Measurements from ENCODE around the gene LBHD1. TPM values are rescaled to one million over a fixed set of nuclear protein-coding genes. Genes with fewer than 3 reads are reported as not detected.
"Not testable (repeated sequence)": the region's sequence is repeated elsewhere in the genome, so short reads cannot be mapped to it uniquely, and the experiment has no call there.

The LBHD1 gene
- total RNA-seq, 4 donors from 2014 or later, result 7.5 to 16.1 (median 10.1) TPM

GRCh38 chr11:62702246-62702645 is 30.2 kb upstream of the LBHD1 start:
- intact Hi-C loops (cut with DNase I; ENCODE audit: low total_unique reads), result no loop called here
- 80 to 85% methylated on average over 1 to 11 of the region's 11 CpGs for WGBS, 2 donors (ENCODE audit: low coverage in 1 of 2)
- no peaks in the 10 kb centered on the region for H3K9me3 ChIP-seq
- H3K27me3 ChIP-seq, result no peaks in the 10 kb centered on the region
- TF ChIP-seq EP300 (IDR thresholded peaks at IDR 0.05; ENCODE audit: low read depth), result no peak
- TF ChIP-seq POLR2AphosphoS5 (IDR thresholded peaks at IDR 0.05), result no peak
- no peak for TF ChIP-seq CTCF (IDR thresholded peaks at IDR 0.05)
- TF ChIP-seq POLR2A (IDR thresholded peaks at IDR 0.05), result no peak
- peaks cover 16 to 22% (median 19%) of the 10 kb centered on the region in 4 donors for H3K4me1 ChIP-seq
- in situ Hi-C loops (cut with MboI; ENCODE audit: low pct_ligation_motif_present in 1 of 4, low pct_unique_long_range_greater_than_20kb in 1 of 4, low sequenced_read_pairs in 3 of 4), result no loop called here
- H3K27ac ChIP-seq, result no peak overlapping the region
- no peaks in the 10 kb centered on the region for H3K36me3 ChIP-seq
- no peak overlapping the region for H3K4me3 ChIP-seq
- DNase-seq, result no peak

GRCh38 chr11:62694455-62695167 is 22.5 kb upstream of the LBHD1 start:
- 48 to 50% methylated on average over 2 to 14 of the region's 14 CpGs for WGBS, 2 donors (ENCODE audit: low coverage in 1 of 2)
- in situ Hi-C loops (cut with MboI; ENCODE audit: low pct_ligation_motif_present in 1 of 4, low pct_unique_long_range_greater_than_20kb in 1 of 4, low sequenced_read_pairs in 3 of 4), result loop anchor here in 3 of 4 donors (10.0 to 25.0 kb wide), 4 partner anchors 100 to 307 kb away; partner anchors contain the start of genes SCGB1A1 (in 1 of the 3) and TUT1 (in 1 of the 3)

GRCh38 chr11:62693624-62694023 is 21.6 kb upstream of the LBHD1 start:
- H3K4me1 ChIP-seq; DNase-seq; H3K27ac ChIP-seq; H3K9me3 ChIP-seq; H3K4me3 ChIP-seq; H3K27me3 ChIP-seq; intact Hi-C loops (cut with DNase I; ENCODE audit: low total_unique reads): not testable (repeated sequence)
- in situ Hi-C loops (cut with MboI; ENCODE audit: low pct_ligation_motif_present in 1 of 4, low pct_unique_long_range_greater_than_20kb in 1 of 4, low sequenced_read_pairs in 3 of 4), result loop anchor here in 3 of 4 donors (10.0 to 25.0 kb wide), 4 partner anchors 99 to 306 kb away; partner anchors contain the start of genes SCGB1A1 (in 1 of the 3) and TUT1 (in 1 of the 3)
- 73 to 86% methylated on average over 4 of the region's 4 CpGs for WGBS, 2 donors (ENCODE audit: low coverage in 1 of 2)
- peaks cover 0 to 23% (median 9%) of the 10 kb centered on the region in 4 donors for H3K36me3 ChIP-seq

More at GRCh38 chr11:62694455-62695167, 22.5 kb upstream of the LBHD1 start:
- no peaks in the 10 kb centered on the region for H3K9me3 ChIP-seq
- H3K4me1 ChIP-seq, result peaks cover 0 to 7% (median 0%) of the 10 kb centered on the region in 4 donors
- no peak overlapping the region for H3K4me3 ChIP-seq
- H3K36me3 ChIP-seq, result peaks cover 0 to 23% (median 9%) of the 10 kb centered on the region in 4 donors
- no peak overlapping the region for H3K27ac ChIP-seq
- TF ChIP-seq CTCF (IDR thresholded peaks at IDR 0.05) (peak; percentile 64 to 85 (median 83)), EP300 (IDR thresholded peaks at IDR 0.05; ENCODE audit: low read depth) (no peak)
- intact Hi-C loops (cut with DNase I; ENCODE audit: low total_unique reads), result no loop called here
- no peaks in the 10 kb centered on the region for H3K27me3 ChIP-seq
- peak; percentile 85 for DNase-seq

GRCh38 chr11:62689421-62690183 is 17.5 kb upstream of the LBHD1 start, which contains the start of gene LRRN4CL:
Gene LRRN4CL, minus strand, starts transcription at chr11:62689530. Its CDS starts 1,022 bp downstream, at chr11:62688508.
- WGBS, 2 donors (ENCODE audit: low coverage in 1 of 2), result 27 to 50% methylated on average over 2 to 11 of the region's 11 CpGs
- H3K4me1 ChIP-seq, result peaks cover 0 to 12% (median 4%) of the 10 kb centered on the region in 4 donors
- in situ Hi-C loops (cut with MboI; ENCODE audit: low pct_ligation_motif_present in 1 of 4, low pct_unique_long_range_greater_than_20kb in 1 of 4, low sequenced_read_pairs in 3 of 4), result loop anchor here in 3 of 4 donors (10.0 to 25.0 kb wide), 4 partner anchors 95 to 302 kb away; partner anchors contain the start of genes SCGB1A1 (in 1 of the 3) and TUT1 (in 1 of the 3)
- H3K27ac ChIP-seq, result peak within 1 kb of the TSS; percentile 41 to 85 (median 74)
- peak; percentile 67 for DNase-seq
- H3K4me3 ChIP-seq, result peak within 1 kb of the TSS in 3 of 4 donors; percentile 5 to 33 (median 12)
- TF ChIP-seq CTCF (IDR thresholded peaks at IDR 0.05) (no peak), POLR2A (IDR thresholded peaks at IDR 0.05) (peak; percentile 29), POLR2AphosphoS5 (IDR thresholded peaks at IDR 0.05) (peak; percentile 27 to 62 (median 38)), EP300 (IDR thresholded peaks at IDR 0.05; ENCODE audit: low read depth) (no peak)
- H3K36me3 ChIP-seq, result peaks cover 0 to 23% (median 9%) of the 10 kb centered on the region in 4 donors
- H3K9me3 ChIP-seq, result no peaks in the 10 kb centered on the region
- H3K27me3 ChIP-seq, result peaks cover 20% of the 10 kb centered on the region
- intact Hi-C loops (cut with DNase I; ENCODE audit: low total_unique reads), result loop anchor here (10.0 kb wide), 1 partner anchor 295 kb away; no protein-coding TSS in a partner anchor

All from transverse colon (tissue), 4 donors.